Sigmoid colon (tissue), 7 donors: ENCODE measurements around the gene MROH8. TPM values are rescaled to one million over a fixed set of nuclear protein-coding genes. Genes with fewer than 3 reads are reported as not detected.
A peak's percentile ranks its signal among the peaks of the same experiment; 100 is the strongest.

Source experiments
- DNase-seq: peaks from one replicate; pipeline ENCODE4 v3.0.0-alpha.2; 2019
- H3K27ac ChIP-seq, 4 donors: fragments of 200-600 bp; sonication (generic); one replicate each; pipeline ENCODE4 v1.5.1; 2016 to 2019; ENCODE audit warnings: mild to moderate bottlenecking in 1 of 4
- H3K27me3 ChIP-seq, 3 donors: fragments of 200-600 bp; sonication (generic); one replicate each; pipeline ENCODE4 v1.5.1; 2019; ENCODE audit warnings: mild to moderate bottlenecking in 1 of 3
- H3K36me3 ChIP-seq, 4 donors: fragments of 200-600 bp; sonication (generic); one replicate each; pipeline ENCODE4 v1.5.1; 2016 to 2019
- H3K4me1 ChIP-seq, 4 donors: fragments of 200-600 bp; sonication (generic); one replicate each; pipeline ENCODE4 v1.5.1; 2017 to 2019
- H3K4me3 ChIP-seq, 4 donors: fragments of 200-600 bp; sonication (generic); one replicate each; pipeline ENCODE4 v1.5.1; 2017 to 2019; ENCODE audit warnings: mild to moderate bottlenecking in 2 of 4, moderate library complexity in 1 of 4
- H3K9me3 ChIP-seq, 4 donors: fragments of 200-600 bp in 3 of 4; sonication (generic) in 3 of 4; one replicate each; pipeline versions ENCODE4 v1.5.1 to v1.6.1; 2013 to 2019
- CTCF ChIP-seq, 4 experiments: fragments of 450-650 bp in 3 of 4; fragments of 200-600 bp in 1 of 4; IDR thresholded peaks; one replicate each; pipeline ENCODE4 v1.5.1; 2016 to 2019; ENCODE audit warnings: antibody characterized with exemption in 4 of 4, mild to moderate bottlenecking in 3 of 4, moderate library complexity in 2 of 4
- EP300 ChIP-seq, 4 donors: sonication (generic); formaldehyde crosslinking; IDR thresholded peaks; one replicate each; pipeline ENCODE4 v1.6.1; 2017; ENCODE audit warnings: antibody characterized with exemption in 4 of 4
- POLR2A ChIP-seq, 2 donors: fragments of 450-650 bp; IDR thresholded peaks; one replicate each; pipeline ENCODE4 v1.6.1; 2016; ENCODE audit warnings: antibody characterized with exemption in 2 of 2, mild to moderate bottlenecking in 2 of 2, moderate library complexity in 2 of 2
- POLR2AphosphoS5 ChIP-seq, 4 donors: sonication (generic); formaldehyde crosslinking; IDR thresholded peaks; one replicate each; pipeline ENCODE4 v1.6.1; 2017; ENCODE audit warnings: antibody characterized with exemption in 4 of 4
- WGBS, 2 donors: extraction: QIAGEN DNeasy Blood & Tissue Kit; methylation state at CpG; one replicate each; pipeline ENCODE4 v1.1.7; 2013; 5-methylcytosine and 5-hydroxymethylcytosine counted together
- intact Hi-C: fragments of 100-400 bp; cut with DNase I; formaldehyde crosslinking; loops from one replicate; pipeline ENCODE4 v1.15.1; 2023
- polyA plus RNA-seq, 3 donors: library from polyadenylated mRNA; stranded (reverse); fragments of 200-250 nt; gene quantifications; one replicate each; pipeline ENCODE4 v1.2.3, GENCODE V29; 2013
- total RNA-seq, 4 donors: library from RNA; depleted of rRNA; stranded (reverse); fragments of >200 nt; gene quantifications; one replicate each; pipeline ENCODE4 v1.1.0, GENCODE V29; 2016
- donor health status: healthy with polysubstance abuse.
- donor health status: Bipolar disorder and iron deficiency.
- donor health status: healthy.

Gene MROH8
- total and polyA plus RNA-seq, 7 donors: 0.46 to 11.1 (median 2.4) TPM

GRCh38 chr20:37111926-37112455, 67.4 kb downstream of the MROH8 start:
- no peaks in the 10 kb centered on the region for H3K27me3 ChIP-seq
- no peak overlapping the region for H3K4me3 ChIP-seq
- H3K36me3 ChIP-seq: peaks cover 0 to 6% (median 0%) of the 10 kb centered on the region in 4 donors
- H3K9me3 ChIP-seq: no peaks in the 10 kb centered on the region
- 86 to 94% methylated on average over 2 of the region's 2 CpGs for WGBS, 2 donors
- H3K4me1 ChIP-seq: no peaks in the 10 kb centered on the region
- TF ChIP-seq CTCF (IDR thresholded peaks at IDR 0.05) (no peak), EP300 (IDR thresholded peaks at IDR 0.05) (no peak)
- H3K27ac ChIP-seq: no peak overlapping the region
- intact Hi-C loops: no loop called here
- no peak for DNase-seq

- intact Hi-C loops: no loop called here
- no peaks in the 10 kb centered on the region for H3K9me3 ChIP-seq
- no peak overlapping the region for H3K27ac ChIP-seq
- H3K27me3 ChIP-seq: no peaks in the 10 kb centered on the region
- 88 to 94% methylated on average over 4 of the region's 4 CpGs for WGBS, 2 donors
- H3K36me3 ChIP-seq: peaks cover 0 to 6% (median 0%) of the 10 kb centered on the region in 4 donors
- TF ChIP-seq POLR2A (IDR thresholded peaks at IDR 0.05) (no peak), CTCF (IDR thresholded peaks at IDR 0.05) (no peak), POLR2AphosphoS5 (IDR thresholded peaks at IDR 0.05) (no peak), EP300 (IDR thresholded peaks at IDR 0.05) (no peak)
- H3K4me3 ChIP-seq: no peak overlapping the region
- no peak for DNase-seq
- no peaks in the 10 kb centered on the region for H3K4me1 ChIP-seq
Measured at GRCh38 chr20:37108676-37109075, 70.7 kb downstream of the MROH8 start.

- DNase-seq: no peak
- H3K4me1 ChIP-seq: no peaks in the 10 kb centered on the region
- intact Hi-C loops: no loop called here
- no peak overlapping the region for H3K27ac ChIP-seq
- H3K9me3 ChIP-seq: no peaks in the 10 kb centered on the region
- H3K4me3 ChIP-seq: no peak overlapping the region
- WGBS, 2 donors: 93 to 96% methylated on average over 6 of the region's 6 CpGs
- H3K36me3 ChIP-seq: no peaks in the 10 kb centered on the region
- TF ChIP-seq POLR2A (IDR thresholded peaks at IDR 0.05): no peak
- no peaks in the 10 kb centered on the region for H3K27me3 ChIP-seq
Measured at GRCh38 chr20:37102571-37102970, 76.8 kb downstream of the MROH8 start.

GRCh38 chr20:37096415-37097041, 82.8 kb downstream of the MROH8 start:
- H3K27me3 ChIP-seq: no peaks in the 10 kb centered on the region
- intact Hi-C loops: no loop called here
- peak overlapping the region; percentile 59 to 80 (median 67) for H3K4me3 ChIP-seq
- no peaks in the 10 kb centered on the region for H3K36me3 ChIP-seq
- peaks cover 0 to 18% (median 13%) of the 10 kb centered on the region in 4 donors for H3K4me1 ChIP-seq
- 73 to 77% methylated on average over 11 of the region's 11 CpGs for WGBS, 2 donors
- TF ChIP-seq POLR2A (IDR thresholded peaks at IDR 0.05) (no peak), POLR2AphosphoS5 (IDR thresholded peaks at IDR 0.05) (no peak), CTCF (IDR thresholded peaks at IDR 0.05) (peak in 1 of 4 experiments; percentile 3)
- peak overlapping the region; percentile 62 to 72 (median 68) for H3K27ac ChIP-seq
- no peak for DNase-seq
- no peaks in the 10 kb centered on the region for H3K9me3 ChIP-seq

GRCh38 chr20:37095599-37096414, 83.5 kb downstream of the MROH8 start, which contains the start of gene RBL1:
RBL1 (minus strand) TSS chr20:37095997; CDS start chr20:37095928, 69 bp downstream.
- 0 to 1% methylated on average over 58 of the region's 58 CpGs for WGBS, 2 donors
- Histone ChIP-seq H3K4me3 (peak within 1 kb of the TSS; percentile 59 to 80 (median 67)), H3K9me3 (no peaks in the 10 kb centered on the region), H3K36me3 (no peaks in the 10 kb centered on the region), H3K4me1 (peaks cover 0 to 18% (median 13%) of the 10 kb centered on the region in 4 donors), H3K27ac (peak within 1 kb of the TSS; percentile 62 to 72 (median 68)), H3K27me3 (no peaks in the 10 kb centered on the region)
- TF ChIP-seq POLR2A (IDR thresholded peaks at IDR 0.05) (no peak), EP300 (IDR thresholded peaks at IDR 0.05) (no peak), POLR2AphosphoS5 (IDR thresholded peaks at IDR 0.05) (peak; percentile 44 to 72 (median 69)), CTCF (IDR thresholded peaks at IDR 0.05) (peak in 2 of 4 experiments; percentile 24 to 35)
- intact Hi-C loops: no loop called here
- DNase-seq: peak; percentile 86
